SW 1271 (cell line): ENCODE measurements around the gene VAMP7.
"Not testable (repeated sequence)": the region's sequence is repeated elsewhere in the genome, so short reads cannot be mapped to it uniquely, and the experiment has no call there.

Source experiments
- DNase-seq, 2 experiments: peaks; one replicate each; lab custom pipeline; 2025; lab: John Stamatoyannopoulos, UW

Gene VAMP7

GRCh38 chrX:155907661-155908060 lies 26.5 kb downstream of the VAMP7 start:
- DNase-seq = not testable (repeated sequence)

GRCh38 chrX:155923200-155923599 lies 42.1 kb downstream of the VAMP7 start:
- DNase-seq = no peak

- not testable (repeated sequence) for DNase-seq
Measured at GRCh38 chrX:155930852-155931618, 49.9 kb downstream of the VAMP7 start.

GRCh38 chrX:155938132-155938531 lies 57.0 kb downstream of the VAMP7 start:
- DNase-seq = no peak

- no peak for DNase-seq
Measured at GRCh38 chrX:155949098-155949497, 68.0 kb downstream of the VAMP7 start.

GRCh38 chrX:155951237-155951789 lies 70.2 kb downstream of the VAMP7 start:
- no peak for DNase-seq

GRCh38 chrX:155953055-155953454 lies 71.9 kb downstream of the VAMP7 start:
- DNase-seq = no peak

- no peak for DNase-seq
Measured at GRCh38 chrX:155954793-155955192, 73.6 kb downstream of the VAMP7 start.

GRCh38 chrX:155956099-155956498 lies 75.0 kb downstream of the VAMP7 start:
- no peak for DNase-seq

- DNase-seq = no peak
Measured at GRCh38 chrX:155956649-155957048, 75.5 kb downstream of the VAMP7 start.

- DNase-seq = no peak
Measured at GRCh38 chrX:155957843-155958242, 76.7 kb downstream of the VAMP7 start.

GRCh38 chrX:155959018-155959587 lies 78.0 kb downstream of the VAMP7 start:
- no peak for DNase-seq

GRCh38 chrX:155962906-155963305 lies 81.8 kb downstream of the VAMP7 start:
- DNase-seq = no peak

GRCh38 chrX:155966876-155967275 lies 85.7 kb downstream of the VAMP7 start:
- DNase-seq = no peak

GRCh38 chrX:155967653-155968325 lies 86.6 kb downstream of the VAMP7 start:
- no peak for DNase-seq

- DNase-seq = no peak
Measured at GRCh38 chrX:155968326-155968661, 87.1 kb downstream of the VAMP7 start.

GRCh38 chrX:155968791-155969190 lies 87.6 kb downstream of the VAMP7 start:
- no peak for DNase-seq

GRCh38 chrX:155971658-155972057 lies 90.5 kb downstream of the VAMP7 start:
- DNase-seq = not testable (repeated sequence)

GRCh38 chrX:155972241-155972640 lies 91.1 kb downstream of the VAMP7 start:
- DNase-seq = not testable (repeated sequence)

- no peak for DNase-seq
Measured at GRCh38 chrX:155983326-155983725, 102.2 kb downstream of the VAMP7 start.

- no peak for DNase-seq
Measured at GRCh38 chrX:155985208-155985607, 104.1 kb downstream of the VAMP7 start.

GRCh38 chrX:155986995-155987394 lies 105.8 kb downstream of the VAMP7 start:
- DNase-seq = not testable (repeated sequence)

- DNase-seq = no peak
Measured at GRCh38 chrX:155988859-155989258, 107.7 kb downstream of the VAMP7 start.
